Thoracic aorta (tissue), 2 donors: ENCODE results near the gene INTS13. TPM values are rescaled to one million over a fixed set of nuclear protein-coding genes. Genes with fewer than 3 reads are reported as not detected.

ENCODE experiments used
- ATAC-seq: fragments of 150-250 bp; one replicate; pipeline ENCODE4 v1.8.0; 2017; ENCODE audit warnings: low read depth; ENCODE audit not compliant: insufficient number of reproducible peaks, low FRiP score
- DNase-seq: peaks from one replicate; pipeline ENCODE4 v3.0.0-alpha.2; 2020; ENCODE audit warnings: low spot score
- H3K27ac ChIP-seq, 2 donors: fragments of 200-600 bp; sonication (generic); 1 replicate in 1 of 2; 2 replicates in 1 of 2; pipeline ENCODE4 v1.5.1; 2016; ENCODE audit warnings: mild to moderate bottlenecking in 2 of 2, moderate library complexity in 2 of 2
- H3K27me3 ChIP-seq: fragments of 200-600 bp; sonication (generic); replicated peaks from 2 replicates; pipeline ENCODE4 v1.6.0; 2016; ENCODE audit warnings: mild to moderate bottlenecking; ENCODE audit not compliant: insufficient read depth
- H3K36me3 ChIP-seq: fragments of 200-600 bp; sonication (generic); one replicate; pipeline ENCODE4 v1.5.1; 2016
- H3K4me1 ChIP-seq, 2 donors: fragments of 200-600 bp; sonication (generic); 1 replicate in 1 of 2; 2 replicates in 1 of 2; pipeline versions ENCODE4 v1.5.1 to v1.6.0; 2016; ENCODE audit warnings: low read depth in 2 of 2, mild to moderate bottlenecking in 1 of 2; ENCODE audit not compliant: control insufficient read depth in 1 of 2
- H3K4me3 ChIP-seq: fragments of 200-600 bp; sonication (generic); 2 replicates; pipeline ENCODE4 v1.5.1; 2016; ENCODE audit warnings: mild to moderate bottlenecking
- H3K9me3 ChIP-seq: fragments of 200-600 bp; sonication (generic); 2 replicates; pipeline ENCODE4 v1.5.1; 2016
- CTCF ChIP-seq: fragments of 200-600 bp; sonication (generic); IDR thresholded peaks from one replicate; pipeline ENCODE4 v1.5.1; 2019; ENCODE audit warnings: antibody characterized with exemption
- total RNA-seq, 2 donors: library from RNA; depleted of rRNA; stranded (reverse); fragments of >200 nt; gene quantifications; one replicate each; pipeline versions ENCODE4 v1.1.0 to v1.2.3, GENCODE V29; 2016

INTS13 gene
- total RNA-seq, 2 donors from 2014 or later = 5.7 to 15.0 TPM

DNA sequence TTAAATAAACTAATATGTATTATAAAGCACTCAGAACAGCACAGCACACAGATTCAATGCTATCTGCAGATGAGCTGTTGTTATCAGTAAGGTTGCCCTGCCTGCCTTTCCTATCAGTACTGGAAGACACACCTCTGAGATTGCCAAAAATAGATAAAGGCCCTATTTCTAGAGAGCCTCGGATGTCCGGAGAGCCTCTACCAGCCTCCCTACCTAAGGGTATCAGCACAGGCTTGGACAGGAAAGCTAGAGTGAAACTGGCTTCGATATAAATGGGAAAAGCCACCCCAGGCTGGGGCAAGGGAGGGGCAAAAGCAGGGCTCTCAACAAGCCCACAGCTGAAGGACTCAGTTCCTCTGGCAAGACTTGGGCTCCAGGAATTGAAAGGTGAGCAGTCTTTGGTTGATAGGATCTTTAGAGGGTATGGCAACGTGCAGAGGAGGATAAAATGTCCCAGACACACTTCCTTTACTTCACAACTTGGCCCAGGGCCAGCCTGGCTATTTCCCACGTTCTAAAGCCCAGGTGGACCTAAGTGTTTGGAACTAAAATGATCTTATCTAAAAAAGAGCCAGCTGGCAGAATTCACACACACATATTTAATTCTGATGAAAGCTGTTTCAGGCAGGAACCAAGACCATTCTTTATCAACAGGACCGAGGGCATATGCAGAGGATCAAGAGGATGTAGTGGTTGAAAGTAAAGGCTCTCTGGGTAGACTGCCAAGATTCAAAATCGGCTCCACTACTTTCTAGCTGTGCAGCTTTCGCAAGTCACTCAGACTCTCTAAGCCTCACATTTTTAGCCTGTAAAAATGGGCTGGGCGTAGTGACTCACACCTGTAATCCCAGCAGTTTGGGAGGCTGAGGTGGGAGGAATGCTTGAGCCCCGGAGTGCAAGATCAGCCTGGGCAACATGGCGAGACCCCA, 67.0 kb downstream of the INTS13 start:
- no peak for TF ChIP-seq CTCF
- Histone ChIP-seq H3K4me3 (no peak overlapping the region), H3K36me3 (no peaks in the 10 kb centered on the region), H3K9me3 (no peaks in the 10 kb centered on the region), H3K27ac (no peak overlapping the region), H3K27me3 (no peaks in the 10 kb centered on the region), H3K4me1 (peaks cover 2 to 5% of the 10 kb centered on the region in 2 donors)
- DNase-seq = no peak
- no peak for ATAC-seq

DNA sequence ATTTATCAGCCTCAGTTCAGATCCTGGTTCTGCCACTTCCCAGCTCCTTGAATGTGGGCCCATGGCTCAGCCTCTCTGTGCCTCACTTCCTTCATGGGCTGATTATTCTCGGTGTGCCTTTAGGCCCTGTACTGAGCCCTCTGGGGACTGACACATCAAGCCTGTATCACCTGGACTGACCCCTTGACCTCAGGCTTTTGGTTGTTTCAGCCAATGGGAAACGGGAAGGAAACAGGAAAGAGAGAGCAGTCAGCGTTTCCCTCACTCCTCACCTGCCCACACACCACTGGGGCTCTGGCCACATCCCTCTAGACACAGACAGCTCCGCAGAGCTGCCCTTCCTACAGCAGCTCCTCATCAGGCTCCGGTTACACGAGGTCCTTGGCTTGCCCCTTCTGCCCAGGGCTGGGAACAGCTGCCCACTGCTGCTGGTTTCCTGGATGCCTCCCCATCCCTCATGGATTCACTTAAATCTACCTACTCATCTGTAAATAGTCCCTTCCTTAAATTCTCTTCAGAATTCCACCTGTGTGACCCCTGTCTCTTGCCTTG, 67.8 kb downstream of the INTS13 start:
- Histone ChIP-seq H3K27ac (no peak overlapping the region), H3K9me3 (no peaks in the 10 kb centered on the region), H3K4me3 (no peak overlapping the region), H3K4me1 (peaks cover 2 to 5% of the 10 kb centered on the region in 2 donors), H3K27me3 (no peaks in the 10 kb centered on the region), H3K36me3 (no peaks in the 10 kb centered on the region)
- TF ChIP-seq CTCF = no peak
- DNase-seq (no peak), ATAC-seq (no peak)

DNA sequence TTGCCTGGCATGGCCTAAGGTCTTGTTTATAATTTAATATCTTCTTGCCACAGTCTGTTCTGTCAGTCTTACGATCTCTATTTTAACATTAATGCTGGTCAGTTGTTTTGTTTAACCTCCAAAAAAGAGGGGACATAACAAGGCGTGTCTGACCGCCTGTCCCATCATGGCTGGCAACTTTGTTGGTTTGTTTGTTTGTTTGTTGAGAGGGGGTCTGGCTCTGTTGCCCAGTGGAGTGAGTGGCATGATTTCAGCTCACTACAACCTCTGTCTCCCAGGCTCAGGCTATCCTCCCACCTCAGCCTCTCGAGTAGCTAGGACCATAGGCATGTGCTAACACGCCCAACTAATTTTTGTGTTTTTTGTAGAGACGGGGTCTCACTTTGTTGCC, 68.7 kb downstream of the INTS13 start:
- no peak overlapping the region for H3K27ac ChIP-seq
- H3K27me3 ChIP-seq = no peaks in the 10 kb centered on the region
- H3K4me3 ChIP-seq = no peak overlapping the region
- DNase-seq (no peak), ATAC-seq (no peak)
- H3K4me1 ChIP-seq = peaks cover 2 to 5% of the 10 kb centered on the region in 2 donors
- no peak for TF ChIP-seq CTCF
- H3K9me3 ChIP-seq = no peaks in the 10 kb centered on the region
- no peaks in the 10 kb centered on the region for H3K36me3 ChIP-seq

GRCh38 chr12:26868447-26869103, 69.2 kb downstream of the INTS13 start:
- Histone ChIP-seq H3K27me3 (no peaks in the 10 kb centered on the region), H3K4me3 (no peak overlapping the region), H3K9me3 (no peaks in the 10 kb centered on the region), H3K27ac (no peak overlapping the region), H3K36me3 (no peaks in the 10 kb centered on the region), H3K4me1 (peaks cover 2 to 5% of the 10 kb centered on the region in 2 donors)
- no peak for TF ChIP-seq CTCF
- no peak for DNase-seq
- no peak for ATAC-seq

- no peak overlapping the region for H3K4me3 ChIP-seq
- TF ChIP-seq CTCF = no peak
- no peaks in the 10 kb centered on the region for H3K9me3 ChIP-seq
- H3K27me3 ChIP-seq = no peaks in the 10 kb centered on the region
- no peaks in the 10 kb centered on the region for H3K36me3 ChIP-seq
- DNase-seq = no peak
- no peak for ATAC-seq
- H3K4me1 ChIP-seq = peaks cover 2 to 5% of the 10 kb centered on the region in 2 donors
- no peak overlapping the region for H3K27ac ChIP-seq
These were observed 70.7 kb downstream of the INTS13 start for GRCh38 chr12:26867080-26867479.
